Hippocampal formation (tissue), 2 donors: Measurements from ENCODE around the gene MFAP3L.
A peak's percentile ranks its signal among the peaks of the same experiment; 100 is the strongest.
"Not testable (repeated sequence)": the region's sequence is repeated elsewhere in the genome, so short reads cannot be mapped to it uniquely, and the experiment has no call there.

Source experiments
- DNase-seq, 2 donors: peaks; one replicate each; lab custom pipeline; 2025; lab: John Stamatoyannopoulos, UW

MFAP3L gene

DNA sequence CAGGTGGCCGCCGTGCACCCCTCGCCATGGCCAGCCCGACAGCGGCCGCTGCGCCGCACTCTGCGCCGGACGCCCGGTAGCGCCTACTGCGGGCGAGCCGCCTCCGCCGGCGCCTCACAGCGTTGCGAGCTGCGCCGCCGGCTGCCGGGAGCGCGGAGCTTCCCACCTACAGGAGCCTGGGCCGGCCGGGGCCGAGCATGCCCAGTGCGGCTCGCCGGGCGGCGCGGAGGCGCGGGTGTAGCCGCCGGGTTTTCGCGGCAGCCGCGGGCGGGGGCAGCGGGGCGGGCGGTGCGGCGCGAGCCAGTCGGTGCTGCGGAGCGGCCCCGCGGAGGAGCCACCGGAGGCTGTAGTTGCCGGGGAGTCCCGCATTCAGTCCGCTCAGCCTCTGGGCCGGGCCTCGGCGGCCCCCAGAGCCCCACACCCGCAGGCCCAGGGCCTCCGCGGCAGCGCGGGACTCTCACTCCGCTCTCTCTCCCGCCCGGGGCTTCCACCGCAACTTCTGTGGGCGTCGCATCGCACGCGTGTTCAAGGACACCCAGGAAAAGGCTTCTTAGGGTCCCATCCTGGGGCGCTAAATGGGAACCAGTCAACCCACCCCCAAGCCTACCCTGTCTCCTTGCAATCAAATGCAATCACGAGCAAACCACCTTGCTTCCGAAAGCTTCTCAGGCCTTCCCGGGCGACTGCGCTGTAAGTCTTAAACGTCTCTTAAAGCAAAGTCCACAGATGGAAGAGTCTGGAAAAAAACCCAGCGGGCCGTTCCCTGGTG is at the start of gene MFAP3L:
MFAP3L (minus strand) TSS at position 143 of the 769 bp plus-strand sequence. CDS start 20,518 bp downstream, outside the sequence.
- peak; percentile 85 for DNase-seq

DNA sequence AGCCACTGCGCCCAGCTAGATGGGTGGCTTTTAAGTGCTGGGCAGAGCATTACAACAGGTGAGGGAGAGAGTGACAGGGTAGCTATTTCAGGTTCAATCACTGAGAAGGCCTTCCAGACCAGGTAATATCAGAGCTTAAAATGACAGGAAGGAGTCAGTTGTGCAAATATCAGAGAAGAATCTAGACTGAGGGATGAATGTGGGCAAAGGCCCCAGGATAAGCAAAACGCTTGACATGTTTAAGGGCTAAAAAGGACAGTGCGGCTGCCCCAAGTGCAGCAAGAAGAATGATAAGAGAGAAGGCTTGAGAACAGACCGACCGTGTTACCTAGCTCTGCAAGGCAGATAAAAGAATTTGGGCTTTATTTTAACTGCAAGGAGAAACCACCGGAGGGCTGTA is 45.0 kb upstream of the MFAP3L start:
- DNase-seq, result no peak

DNA sequence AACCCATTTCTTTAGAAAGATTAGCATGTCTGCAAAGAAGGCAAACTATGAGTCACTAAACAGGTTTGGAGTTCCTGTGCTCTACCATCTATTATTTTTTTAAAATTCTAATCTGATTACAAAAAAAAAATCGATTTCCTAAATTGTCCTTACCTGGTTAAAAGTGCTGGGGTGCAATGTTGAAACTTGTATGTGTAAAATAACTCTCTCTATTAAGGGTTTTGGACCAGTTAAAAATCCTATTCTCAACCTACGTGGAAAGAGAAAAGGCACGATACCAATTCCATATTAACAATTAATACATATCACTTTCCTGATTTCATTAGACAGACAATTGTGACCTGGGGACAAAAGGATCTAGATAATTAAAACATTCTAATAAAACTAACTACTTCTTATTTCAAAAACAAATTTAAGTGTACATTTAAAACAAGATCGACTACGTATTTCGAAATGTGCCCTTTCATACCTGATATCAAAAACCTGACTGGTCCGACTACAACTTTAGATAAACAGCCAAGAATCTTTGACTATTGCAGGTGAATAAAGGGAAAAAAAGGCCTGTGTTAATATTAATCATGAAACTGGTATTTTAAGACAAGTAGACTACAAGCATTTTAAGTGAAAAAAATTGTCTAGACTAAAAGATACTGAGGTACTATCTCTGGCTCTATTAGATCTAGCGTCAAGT is 42.4 kb upstream of the MFAP3L start:
- DNase-seq, result no peak

DNA sequence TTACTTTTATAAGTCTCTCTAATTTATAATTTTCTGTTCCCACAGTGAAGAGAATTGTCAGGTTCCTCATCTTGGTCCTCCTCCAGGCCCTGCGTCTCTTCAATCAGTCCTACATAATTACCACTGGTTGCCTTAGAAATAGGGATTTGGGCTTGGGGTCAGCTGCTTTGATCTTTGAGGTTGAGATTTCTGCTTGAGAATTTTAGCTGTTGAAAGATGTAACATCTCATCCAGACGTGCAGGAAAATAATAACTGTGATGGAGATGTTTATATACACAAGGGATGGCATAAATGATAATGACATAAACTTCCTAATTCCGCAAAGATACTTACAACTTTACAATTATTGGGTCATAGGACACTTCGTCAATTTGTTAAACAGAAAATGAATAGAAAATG is 33.2 kb upstream of the MFAP3L start:
- no peak for DNase-seq

DNA sequence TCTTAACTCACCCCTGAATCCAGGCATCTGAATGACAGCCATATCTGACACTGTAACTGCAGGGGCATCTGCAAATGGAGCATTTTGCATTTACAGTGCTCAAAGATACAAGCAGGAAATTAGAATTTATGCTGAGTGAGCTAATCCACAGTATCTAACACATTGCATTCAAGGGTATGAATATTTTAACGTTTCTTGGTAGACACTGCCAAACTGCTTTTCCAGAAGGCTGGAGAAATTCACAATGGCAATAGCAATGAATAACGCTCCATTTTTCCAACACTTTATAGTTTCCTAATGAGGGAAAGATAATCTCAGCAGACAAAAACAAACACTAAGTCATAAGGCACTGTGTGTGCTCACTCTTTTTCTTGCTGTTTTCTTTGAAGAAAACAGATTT is 32.6 kb upstream of the MFAP3L start:
- DNase-seq, result no peak

DNA sequence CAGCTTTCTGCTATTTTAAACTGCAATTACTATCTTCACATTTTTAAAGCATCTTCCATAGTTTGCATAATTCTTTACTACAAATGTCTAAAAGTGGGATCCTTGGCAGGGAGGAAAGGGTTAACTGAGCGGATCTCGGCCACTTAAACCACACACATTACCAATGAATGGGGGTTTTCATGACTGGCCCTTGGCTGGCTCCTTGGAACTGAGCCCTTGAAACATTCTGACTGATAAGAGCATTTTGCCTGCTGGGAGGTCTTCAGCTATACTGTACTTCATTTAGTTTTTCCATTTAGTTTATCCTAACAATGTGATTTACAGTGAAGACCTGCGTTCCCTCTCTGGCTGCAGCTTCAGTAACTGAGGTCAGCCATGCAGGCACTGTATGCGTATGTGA is 31.7 kb upstream of the MFAP3L start:
- DNase-seq, result no peak

DNA sequence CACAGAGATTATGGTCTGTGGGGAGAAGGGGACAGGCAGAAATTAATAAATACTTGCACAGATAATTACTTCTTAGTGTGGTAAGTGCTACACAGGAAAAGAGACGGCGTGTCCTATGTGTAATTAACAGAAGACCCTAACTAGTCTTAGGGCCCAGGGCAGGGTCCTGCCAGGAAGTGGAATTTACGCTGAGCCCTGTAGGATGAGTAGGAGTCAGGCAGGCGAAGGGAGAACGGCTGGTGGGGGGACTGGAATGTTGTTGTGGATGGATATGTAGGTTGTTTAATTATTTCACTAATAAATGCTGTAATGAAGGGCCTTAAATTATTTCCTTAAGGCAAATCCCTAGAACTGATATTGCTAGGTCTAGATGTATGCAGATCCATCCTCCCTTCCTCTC is 26.7 kb upstream of the MFAP3L start:
- no peak for DNase-seq

DNA sequence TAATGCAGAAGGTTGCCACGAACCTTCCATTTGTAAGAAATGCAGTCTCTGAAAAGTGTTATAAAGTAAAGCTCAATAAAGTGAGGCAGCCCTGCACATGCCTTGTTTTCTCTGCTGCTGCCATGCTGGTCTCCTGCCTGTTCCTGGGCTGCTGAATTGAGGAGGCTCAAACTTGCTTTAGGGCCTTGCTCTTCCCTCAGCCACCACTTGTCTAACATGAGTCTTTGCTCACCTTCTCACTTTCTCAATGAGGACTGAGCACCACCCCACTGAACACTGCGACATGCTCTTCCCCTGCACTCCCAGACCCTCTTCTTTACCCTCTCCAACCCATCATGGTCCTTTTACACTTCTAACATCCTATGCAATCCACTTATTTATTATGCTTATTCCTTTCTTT is 25.2 kb upstream of the MFAP3L start:
- DNase-seq, result no peak

DNA sequence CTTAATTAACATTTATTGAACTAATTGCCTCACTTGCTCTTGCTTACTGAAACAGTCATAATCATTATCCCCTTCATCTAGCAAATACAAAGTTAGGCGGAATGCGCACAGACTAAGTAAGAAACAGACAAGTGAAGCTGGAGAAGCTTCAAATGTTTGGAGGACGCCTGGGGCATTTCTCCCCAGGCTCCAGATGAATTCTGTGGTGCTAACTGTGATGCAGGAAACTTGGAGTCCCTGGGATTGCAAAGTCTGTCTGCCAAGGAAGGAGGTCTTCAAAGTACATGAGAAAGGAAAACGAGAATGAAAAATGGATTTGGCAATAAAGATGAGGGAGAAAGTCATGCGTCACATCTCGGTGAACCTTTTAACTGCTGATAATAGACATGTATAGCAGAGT is 23.6 kb upstream of the MFAP3L start:
- DNase-seq, result peak in 1 of 2 donors; percentile 34

DNA sequence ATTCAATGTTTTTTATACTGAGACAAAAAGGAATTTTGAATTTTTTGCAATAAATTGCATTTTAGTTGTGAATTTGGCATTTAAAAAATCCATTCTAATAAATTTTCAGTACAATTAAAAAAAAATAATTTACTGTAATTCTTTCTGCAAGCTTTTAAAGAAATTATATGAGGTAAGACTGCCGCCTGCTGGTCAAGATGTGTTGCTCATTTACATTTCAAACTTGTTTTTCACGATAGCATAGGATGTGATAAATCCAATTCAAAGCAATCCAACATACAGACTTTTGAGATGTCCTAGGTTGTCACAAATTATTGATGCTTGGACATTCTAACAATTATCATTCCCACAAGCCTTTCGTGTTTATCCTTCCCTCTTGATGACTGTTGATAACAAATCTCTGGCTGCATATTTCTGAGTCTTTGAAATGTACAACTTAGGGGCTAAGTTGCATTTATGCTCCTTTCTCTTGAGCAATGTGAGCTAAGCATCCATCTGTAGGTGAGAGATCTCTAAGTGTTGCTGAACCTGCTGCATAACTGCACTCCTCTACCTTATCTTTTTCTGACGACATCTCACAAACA is 21.7 kb upstream of the MFAP3L start:
- DNase-seq, result peak; percentile 11 to 75

DNA sequence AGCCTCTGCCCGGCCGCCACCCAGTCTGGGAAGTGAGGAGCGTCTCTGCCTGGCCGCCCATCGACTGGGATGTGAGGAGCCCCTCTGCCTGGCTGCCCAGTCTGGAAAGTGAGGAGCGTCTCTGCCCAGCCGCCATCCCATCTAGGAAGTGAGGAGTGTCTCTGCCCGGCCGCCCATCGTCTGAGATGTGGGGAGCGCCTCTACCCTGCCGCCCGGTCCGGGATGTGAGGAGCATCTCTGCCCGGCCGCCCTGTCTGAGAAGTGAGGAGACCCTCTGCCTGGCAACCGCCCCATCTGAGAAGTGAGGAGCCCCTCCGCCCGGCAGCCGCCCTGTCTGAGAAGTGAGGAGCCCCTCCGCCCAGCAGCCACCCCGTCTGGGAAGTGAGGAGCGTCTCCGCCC is 20.0 kb upstream of the MFAP3L start:
- not testable (repeated sequence) for DNase-seq

DNA sequence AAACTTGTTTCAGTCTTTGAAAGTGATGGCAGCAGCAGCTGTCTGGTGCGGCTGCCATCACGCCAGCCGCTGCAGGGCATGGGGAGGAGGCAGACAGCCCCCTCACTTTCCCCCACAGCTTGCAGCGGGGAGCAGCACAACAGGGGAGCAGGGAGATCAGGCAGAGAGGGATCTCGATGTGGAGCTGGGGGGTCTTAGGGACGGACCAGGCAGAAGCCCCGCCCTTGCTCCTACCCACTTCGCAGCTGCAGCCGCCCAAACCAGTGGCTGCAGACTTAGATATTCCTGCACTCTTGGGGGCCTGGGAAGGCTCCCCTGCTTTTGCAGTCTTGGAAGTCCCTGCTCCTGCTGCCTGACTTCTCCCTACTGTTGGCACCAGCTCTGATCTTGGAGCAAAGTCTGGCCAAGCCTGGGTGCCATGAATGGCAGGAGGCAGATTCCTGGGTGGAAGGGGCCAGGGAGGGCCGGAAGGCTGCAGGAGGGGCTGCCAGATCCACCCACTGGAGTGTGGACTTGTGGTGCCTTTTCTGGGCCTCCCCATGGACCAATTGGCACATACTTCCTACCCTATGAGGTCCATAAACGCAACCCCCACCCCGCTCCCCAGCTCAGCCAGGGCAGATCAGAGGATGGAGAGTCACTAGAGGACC is 14.0 kb upstream of the MFAP3L start:
- no peak for DNase-seq

DNA sequence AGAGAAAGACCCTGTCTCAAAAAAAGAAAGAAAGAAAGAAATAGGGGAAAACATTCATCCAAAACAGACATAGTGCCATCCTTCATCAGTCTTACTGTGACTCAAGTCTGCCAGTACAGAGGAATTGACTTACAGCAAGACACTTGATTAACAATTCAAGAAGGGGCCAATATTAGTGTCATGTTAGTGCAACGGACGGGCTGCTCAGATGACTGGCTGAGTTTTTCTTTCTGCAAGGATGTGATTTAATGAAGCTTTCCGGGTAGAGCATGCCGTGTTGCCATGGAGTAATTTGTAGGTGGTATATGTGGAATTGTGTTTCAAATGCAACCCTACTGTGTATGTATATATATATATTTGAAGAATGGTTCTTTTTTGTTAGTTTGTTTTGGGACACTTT is 12.6 kb upstream of the MFAP3L start:
- no peak for DNase-seq

DNA sequence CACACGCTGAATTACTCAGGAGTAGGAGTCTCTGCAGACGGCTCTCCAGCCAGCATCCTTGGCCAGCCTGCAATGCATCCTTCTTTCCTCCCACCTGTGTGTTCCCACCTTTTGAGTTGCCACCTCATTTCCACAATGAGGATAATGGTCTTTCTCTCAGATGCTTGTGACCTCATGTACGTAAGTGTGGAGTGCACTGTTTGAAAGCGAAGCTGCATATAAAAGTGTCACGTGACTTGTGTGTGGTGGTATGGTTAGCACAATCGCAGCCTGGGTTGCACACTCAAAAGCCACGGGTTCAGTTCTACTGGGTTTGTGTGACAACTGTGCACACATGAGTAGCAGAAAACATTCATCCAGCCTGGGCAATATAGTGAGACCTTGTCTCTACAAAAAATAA is 12.0 kb upstream of the MFAP3L start:
- DNase-seq, result no peak

DNA sequence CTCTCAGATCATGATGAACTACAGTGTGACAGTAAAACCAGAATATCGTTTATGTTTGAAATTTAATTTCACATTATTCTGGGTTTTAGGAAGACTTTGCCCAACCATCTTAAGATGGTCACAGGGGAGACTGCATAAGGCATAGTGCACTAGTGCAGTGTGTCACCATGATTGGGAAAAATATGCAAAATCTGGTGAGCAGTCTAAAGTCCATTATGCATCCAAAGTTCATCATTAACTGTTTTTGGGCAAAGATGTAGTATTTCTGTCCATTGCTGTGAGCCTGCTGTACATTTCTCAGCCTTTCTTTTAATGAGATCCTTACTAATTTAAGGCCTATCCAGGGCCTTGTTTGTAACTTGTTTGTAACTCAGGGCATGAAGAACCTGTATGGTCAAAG is 11.3 kb upstream of the MFAP3L start:
- no peak for DNase-seq

DNA sequence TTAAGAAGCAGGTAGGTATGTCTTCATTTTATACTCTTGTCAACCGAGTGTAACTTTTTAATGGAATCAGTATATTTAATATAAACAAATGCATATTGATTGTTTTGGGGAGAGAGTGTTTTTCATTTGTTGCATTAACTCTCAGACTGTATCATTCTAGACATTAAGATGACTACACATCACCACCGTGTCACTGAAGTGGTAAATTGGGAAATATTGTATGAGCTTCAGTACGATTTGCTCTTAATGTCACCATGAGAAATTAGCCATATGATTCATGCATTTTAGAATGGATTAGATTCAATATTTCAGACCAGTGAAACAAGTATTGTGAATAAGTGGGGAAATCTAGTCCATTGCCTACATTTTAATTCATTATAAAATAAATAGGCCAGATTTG is 9.7 kb upstream of the MFAP3L start:
- DNase-seq, result no peak

DNA sequence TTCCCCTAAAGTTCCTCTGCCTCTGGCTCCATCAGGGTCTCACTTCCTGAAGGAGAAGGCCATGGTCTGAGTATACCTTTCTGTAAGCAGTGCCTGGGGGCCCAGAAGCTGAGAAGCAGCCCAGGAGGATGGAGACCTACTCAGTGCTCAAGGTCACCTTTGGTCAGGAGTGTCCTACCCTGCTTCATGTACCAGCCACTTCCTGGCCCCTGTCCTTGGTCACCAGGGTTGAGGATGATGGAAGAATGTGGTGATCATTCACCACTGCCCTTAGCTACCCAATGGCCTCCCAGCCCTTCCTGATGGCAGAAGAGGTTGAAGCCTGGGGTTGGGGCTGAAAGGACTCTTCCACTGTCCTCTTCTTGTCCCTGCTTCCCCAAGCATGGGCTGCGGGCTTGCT is 9.0 kb upstream of the MFAP3L start:
- DNase-seq, result no peak

DNA sequence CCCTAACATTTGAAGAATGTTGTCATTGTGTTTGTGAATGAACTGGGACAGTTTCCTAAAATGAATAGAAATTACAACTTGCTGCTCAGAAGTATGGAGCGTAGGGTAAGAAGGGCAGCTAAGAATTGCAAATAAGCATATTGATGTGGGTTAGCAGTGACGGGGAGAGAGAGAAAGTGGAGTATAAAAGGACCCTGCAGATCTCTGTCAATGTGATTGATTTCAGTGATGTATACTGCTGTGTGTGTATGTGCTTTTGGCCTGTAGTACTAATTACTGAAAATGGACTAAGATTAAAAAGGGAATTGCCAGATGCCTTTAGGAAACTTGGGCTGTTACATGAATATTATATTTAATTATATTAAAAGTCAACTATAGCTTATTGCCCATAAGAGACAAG is 7.8 kb upstream of the MFAP3L start:
- no peak for DNase-seq

DNA sequence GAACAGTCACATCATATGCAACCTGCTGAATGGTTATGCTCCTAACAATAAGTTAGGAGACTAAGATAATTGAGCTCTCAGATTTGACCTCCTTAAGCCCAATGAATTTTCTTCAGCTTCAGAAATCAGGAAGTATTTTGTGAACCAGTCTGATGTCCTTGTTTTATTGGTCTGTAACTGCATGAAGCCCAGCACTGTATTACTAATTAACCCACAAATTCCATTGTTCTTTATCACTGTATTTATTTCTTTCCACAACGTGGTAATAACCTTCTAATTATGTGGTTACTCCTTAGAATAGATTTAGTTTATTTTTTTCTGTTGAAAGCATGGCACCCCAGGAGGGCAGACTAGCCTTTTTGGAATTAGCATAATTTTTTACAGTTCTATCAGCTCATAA is 3.9 kb upstream of the MFAP3L start:
- no peak for DNase-seq

DNA sequence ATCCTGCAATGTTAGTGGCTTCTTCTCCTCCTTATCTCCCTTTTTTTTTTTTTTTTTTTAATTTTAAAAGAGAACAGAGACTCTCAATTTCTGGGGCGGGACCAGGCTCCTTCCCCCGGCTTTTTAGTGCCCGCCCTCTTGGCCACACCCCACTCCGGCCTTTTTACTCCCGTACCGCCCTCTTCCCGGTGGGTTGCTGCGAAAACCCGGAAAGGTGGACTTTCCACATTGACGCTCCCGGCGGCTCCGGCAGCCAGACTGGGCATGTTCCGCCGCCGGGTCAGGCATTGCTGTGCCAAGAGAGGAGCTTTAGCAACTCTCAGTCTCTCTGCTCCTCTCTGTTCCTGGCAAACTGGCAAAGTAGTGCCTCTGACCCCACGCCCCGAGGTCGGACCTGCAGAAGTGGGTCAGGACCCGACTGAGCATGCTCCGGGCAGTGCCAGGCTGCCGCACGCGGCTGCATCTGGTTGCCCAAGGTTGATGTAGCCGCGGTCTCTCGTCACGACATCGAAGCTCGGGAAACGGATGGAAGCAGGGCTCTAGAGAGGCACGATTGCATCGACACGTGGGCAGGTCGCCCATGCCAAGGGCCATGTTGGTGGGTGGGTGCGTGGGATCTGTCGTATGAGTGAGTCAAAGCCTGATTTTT is 1.1 kb upstream of the MFAP3L start:
- DNase-seq, result peak; percentile 85 to 87

DNA sequence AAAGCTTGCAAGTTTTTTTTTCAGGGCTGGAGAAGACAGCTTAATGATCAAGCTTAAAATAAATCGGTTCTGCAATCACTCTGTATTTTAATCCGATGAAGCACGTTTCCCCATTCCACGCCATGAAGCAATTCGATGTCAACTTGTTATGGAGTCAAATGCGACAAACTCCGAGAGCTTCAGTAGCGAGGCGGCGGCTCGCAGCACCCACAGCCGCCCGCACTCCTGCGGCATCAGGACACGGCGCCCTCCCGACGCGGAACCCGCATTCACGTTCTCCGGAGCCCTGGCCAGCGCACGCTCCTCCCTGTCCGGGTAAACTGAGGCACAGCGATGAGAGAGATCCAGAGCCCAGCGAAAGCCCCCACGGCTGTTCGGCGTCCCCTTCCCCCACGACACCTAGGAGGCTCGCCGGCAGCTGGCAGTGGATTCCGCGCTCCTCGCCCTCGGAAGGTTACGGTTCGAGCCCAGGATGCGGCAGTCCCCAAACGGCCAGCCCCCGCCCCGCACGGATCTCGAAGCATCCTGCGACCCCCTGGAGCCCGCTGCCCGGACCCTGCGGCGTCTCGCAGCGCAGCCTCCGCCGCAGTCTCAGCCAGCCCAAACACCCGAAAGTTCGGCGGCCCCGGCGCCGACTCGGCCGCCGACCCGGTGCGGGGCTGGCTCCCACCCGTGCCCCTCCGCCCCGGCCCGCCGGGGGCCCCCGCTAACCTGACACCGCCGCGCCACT is 507 bp downstream of the MFAP3L start:
- peak in 1 of 2 donors; percentile 30 for DNase-seq
